GM08714 (cell line): Measurements from ENCODE around the gene SLC1A3.

Experiments used
- H3K4me3 ChIP-seq: fragments of 200-500 bp; sonication (Bioruptor generic); 2 replicates; pipeline ENCODE4 v1.5.1; 2014; ENCODE audit warnings: mild to moderate bottlenecking, low read length, inconsistent platforms
- ZNF274 ChIP-seq: IDR thresholded peaks from 2 replicates; pipeline ENCODE4 v1.6.1; 2012; ENCODE audit warnings: mild to moderate bottlenecking, low read depth, low read length

SLC1A3 gene

GRCh38 chr5:36690041-36690961 is 83.9 kb downstream of the SLC1A3 start:
- peak overlapping the region; percentile 53 for H3K4me3 ChIP-seq
- no peak for TF ChIP-seq ZNF274

DNA sequence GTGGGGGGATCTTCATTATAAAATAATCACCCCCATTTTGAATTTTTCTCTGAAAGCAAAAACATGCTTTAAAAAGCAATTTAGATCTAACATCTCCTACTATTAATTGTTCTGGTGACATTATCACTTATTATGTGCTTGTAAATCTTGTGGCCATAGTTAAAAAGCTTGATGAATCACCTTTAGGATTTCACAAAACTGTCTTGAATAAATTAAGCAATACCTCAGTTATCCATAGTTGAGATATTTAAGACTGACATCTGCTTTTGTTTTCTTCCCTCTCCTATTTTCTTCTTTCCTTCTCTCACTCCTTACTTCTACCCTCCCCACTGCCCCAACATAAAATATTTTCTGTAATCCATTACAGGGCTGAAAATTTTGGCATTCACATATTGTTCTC is 84.8 kb downstream of the SLC1A3 start:
- H3K4me3 ChIP-seq = no peak overlapping the region
- no peak for TF ChIP-seq ZNF274

DNA sequence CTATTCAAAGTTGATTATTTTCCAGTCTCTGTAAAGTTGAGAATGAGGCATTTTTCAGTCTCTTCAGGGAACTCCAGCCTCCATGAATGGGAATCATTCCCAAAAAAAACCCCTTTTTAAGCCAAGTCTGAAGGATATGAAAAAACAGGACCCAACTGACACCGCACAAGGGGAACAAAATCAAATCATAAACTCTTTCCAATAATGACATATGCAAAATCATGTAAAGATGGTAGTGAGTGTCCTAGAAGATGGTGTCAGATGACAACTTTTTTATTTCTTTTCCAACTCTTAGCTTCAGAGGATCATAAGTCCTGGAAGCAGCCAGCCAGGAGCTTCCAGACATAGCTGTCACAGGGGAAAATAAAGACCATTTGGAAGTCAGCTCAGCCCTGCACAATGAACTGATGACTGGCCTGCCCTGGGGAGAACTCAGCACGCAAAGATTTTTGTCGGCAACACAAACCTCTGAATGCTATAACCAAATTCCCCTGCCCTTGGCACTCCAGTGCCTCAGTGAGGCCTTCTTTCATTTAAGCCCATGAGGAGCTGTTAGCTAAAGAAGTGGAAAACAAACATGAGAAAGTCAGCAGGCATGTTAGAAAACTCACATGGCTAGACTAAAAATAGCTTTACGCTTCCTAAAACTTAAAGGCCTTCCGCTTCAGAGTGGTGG is 85.4 kb downstream of the SLC1A3 start:
- no peak overlapping the region; the same call in 1 of the 2 replicates for H3K4me3 ChIP-seq
- no peak for TF ChIP-seq ZNF274

DNA sequence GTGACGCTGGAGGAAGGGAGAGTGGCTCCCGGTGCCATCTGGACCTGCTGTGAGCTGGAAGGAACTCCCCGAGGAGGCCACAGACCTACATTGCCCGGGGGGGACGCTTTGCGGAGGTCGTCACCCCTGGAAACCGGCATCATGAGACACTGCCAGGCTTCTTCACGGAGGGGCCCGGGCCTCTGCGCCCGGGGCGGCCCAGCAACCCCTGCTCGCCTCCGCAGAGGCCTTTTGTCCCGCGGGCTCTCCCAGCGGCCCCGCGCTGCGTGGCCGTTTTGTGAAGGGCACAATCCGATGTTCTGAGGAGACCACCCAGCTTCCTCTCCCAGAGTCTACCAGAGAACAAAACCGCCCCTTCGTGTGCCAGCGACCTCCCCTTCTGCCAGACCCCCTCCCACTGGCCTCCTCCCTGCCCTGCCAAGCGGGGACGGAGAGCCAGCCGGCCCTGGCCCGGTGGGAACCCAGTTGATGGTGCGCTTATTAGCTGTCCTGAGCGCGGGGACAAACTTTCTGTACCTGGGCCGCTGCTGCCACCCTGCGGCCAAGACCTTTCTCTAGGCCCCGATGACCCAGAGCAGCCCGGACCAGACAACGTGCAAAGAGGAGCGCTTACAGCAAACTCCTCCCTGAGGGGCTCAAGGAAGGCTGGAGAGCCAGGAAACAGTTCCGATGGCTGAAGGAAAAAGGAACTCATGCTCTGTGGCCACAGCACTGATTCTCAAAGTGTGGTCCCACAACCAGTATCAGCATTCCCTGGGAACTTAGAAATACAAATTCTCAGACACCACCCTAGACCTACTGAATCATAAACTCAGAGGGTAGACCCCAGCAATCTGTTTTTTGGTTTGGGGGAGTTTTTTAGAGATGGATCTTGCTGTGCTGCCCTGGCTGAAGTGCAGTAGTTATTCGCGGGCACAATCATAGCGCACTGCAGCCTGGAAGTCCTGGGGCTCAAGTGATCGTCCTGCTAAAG is 86.7 kb downstream of the SLC1A3 start:
- TF ChIP-seq ZNF274 = no peak
- peak overlapping the region; percentile 5; the same call in 1 of the 2 replicates for H3K4me3 ChIP-seq

GRCh38 chr5:36694351-36694750 is 87.9 kb downstream of the SLC1A3 start:
- no peak overlapping the region for H3K4me3 ChIP-seq
- TF ChIP-seq ZNF274 = no peak

DNA sequence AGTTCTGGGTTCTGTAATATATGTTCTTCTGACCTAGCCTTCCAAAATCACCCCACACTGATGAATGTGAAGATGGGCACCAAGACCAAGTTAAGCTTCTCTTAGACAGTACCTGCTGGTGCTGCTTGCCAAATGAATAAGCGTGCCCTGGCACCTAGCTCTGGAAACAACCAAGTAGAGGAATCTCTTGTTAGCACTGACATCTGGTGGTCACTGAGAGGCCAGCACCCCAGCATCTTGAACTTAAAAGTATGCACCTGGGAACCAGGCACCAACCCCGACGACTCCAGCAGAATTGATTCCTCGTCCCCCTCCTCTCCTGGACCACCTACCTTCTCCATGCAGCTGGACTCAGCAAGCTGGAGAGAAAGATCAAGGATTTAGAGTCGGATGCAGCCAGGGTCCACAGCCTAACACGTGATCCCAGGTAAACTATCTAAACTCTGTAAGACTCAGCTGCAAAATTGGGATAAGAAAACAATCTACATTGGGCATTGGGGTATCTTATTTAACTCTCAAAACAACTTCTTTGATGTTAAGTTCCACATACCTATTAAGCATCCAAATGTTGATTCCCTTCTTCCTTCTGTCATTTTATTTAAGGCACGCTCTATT is 89.8 kb downstream of the SLC1A3 start:
- no peak for TF ChIP-seq ZNF274
- H3K4me3 ChIP-seq = no peak overlapping the region

DNA sequence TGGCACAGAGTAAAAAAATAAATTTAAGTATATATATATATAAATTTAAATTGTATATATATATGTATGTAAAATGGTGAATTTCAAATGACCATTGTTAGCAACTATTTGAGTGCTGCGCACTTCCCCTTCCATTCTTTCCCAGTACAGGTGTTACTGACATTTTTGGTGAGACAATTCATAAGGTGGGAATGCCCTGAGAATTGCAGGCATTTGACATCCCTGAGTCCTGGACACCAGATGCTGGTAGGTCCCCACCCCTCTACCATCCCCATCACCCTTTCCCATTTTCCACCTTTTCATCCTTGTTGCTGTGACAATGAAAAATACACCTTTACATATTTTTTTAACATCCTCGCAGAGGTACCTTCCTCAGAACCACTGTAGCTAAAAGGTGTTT is 91.6 kb downstream of the SLC1A3 start:
- TF ChIP-seq ZNF274 = no peak
- no peak overlapping the region for H3K4me3 ChIP-seq

DNA sequence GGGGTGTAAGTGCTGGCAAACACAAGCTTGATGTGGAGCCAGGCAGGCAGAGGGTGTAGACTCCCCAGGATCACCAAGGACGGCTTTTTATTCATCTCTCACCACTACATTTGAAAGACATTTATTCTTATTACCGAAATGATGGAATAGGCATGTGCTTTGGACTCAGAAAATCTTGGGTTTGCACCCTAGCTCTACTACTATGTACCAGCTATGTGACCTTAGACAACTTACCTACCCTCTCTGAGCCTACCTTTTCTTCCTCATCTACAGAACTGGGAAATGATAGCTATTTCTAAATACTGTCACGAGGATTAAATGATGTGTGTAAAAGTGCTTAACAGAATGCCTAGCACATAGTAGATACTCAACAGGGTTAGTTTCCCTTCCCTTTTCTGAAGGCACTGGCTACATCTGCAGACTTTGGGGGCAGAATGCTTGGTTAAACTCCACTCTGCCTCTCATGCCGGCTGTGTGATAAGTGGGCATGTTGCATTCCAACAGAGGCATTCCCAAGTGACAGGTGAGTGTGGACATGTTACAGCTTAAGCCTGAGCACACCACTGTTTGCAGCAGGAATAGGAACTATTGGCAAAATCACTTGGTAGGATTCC is 94.8 kb downstream of the SLC1A3 start:
- no peak for TF ChIP-seq ZNF274

DNA sequence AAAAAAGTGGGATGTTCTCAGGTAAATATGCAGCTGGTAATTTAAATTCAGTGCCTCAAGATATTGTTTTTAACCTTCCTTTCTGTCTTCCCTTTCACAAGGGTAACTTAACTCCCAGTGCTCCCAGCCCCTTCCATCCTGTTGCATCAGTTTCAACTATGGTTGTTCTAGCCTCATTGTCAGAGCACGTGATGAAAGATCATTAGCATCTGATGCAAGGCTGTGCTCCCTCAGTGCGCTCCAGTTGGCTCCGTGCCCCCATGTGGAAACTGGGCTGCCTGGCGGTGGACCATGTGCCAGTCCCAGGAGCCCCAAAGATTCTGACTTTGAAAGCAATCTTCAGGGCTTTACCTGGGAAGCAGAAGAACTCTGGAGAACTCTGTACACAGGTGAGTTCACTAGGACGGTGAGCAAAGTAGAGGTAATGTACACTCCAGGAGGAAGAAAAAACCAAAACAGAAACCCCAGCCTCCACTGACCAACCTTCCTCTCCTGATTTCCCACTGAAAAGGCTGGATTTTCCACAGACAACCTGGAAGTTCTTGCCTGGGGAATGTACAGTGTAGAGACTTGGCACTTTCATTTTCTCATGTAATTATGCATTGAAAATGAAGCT is 96.9 kb downstream of the SLC1A3 start:
- no peak overlapping the region for H3K4me3 ChIP-seq
- TF ChIP-seq ZNF274 = no peak

More for the DNA sequence above, 94.8 kb downstream of the SLC1A3 start:
- no peak overlapping the region for H3K4me3 ChIP-seq

DNA sequence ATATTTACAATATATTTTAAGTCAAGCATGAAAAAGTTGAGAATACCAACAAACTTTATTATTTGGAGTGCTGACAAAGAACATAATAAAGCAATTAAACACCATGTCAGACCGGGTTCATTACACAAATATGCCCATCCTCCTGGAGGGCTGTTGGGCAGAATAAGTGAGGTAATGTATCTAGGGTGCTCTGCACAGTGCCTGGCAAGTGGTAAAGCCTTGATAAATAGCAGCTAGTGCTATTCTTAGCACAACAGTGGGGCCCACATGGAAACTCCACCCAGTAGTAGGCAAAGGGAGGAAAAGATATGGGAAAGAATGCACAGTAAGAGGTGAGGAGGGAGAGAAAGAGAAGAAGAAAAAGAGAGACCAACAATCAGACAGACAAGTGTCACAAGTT is 97.7 kb downstream of the SLC1A3 start:
- H3K4me3 ChIP-seq = no peak overlapping the region
- TF ChIP-seq ZNF274 = no peak

GRCh38 chr5:36705055-36705454 is 98.6 kb downstream of the SLC1A3 start:
- TF ChIP-seq ZNF274 = no peak
- H3K4me3 ChIP-seq = no peak overlapping the region

DNA sequence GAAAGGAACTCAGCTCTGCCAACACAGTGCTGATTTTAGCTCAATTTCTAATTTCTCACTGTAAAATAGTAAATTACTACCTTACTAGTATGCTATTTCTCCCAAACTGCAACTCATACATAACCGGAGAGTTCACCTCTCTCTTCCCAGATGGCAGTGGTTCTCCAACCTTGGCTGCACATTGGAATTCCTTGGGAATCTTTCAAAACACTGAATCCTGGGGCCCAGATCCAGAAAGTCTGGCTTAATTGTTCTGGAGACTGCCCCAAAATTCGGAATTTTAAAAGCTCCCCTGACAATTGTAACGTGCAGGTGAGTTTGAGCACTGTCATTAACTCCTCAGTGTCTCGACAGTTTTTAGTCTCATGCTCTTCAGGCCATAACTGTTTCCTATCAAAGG is 100.3 kb downstream of the SLC1A3 start:
- no peak overlapping the region for H3K4me3 ChIP-seq
- no peak for TF ChIP-seq ZNF274

DNA sequence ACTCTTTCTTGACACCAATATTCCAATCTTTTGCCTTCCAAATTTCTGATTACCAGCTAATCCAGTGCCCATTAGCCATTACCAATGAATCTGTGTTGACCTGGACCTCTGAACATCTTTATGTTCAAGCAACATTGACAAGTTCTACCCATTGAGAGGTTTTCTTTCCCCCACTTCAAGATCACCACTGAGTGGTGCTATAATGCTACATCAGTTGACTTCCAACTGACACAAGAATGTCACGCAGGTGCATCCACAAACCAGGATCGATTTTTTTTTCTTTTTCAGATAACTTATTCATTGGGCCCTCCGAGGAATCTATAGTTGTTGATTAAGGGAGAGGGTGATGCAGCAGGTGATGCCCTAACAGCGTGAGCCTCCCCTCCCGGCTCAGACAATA is 102.6 kb downstream of the SLC1A3 start:
- H3K4me3 ChIP-seq = no peak overlapping the region
- TF ChIP-seq ZNF274 = no peak
